ENCODE results near the gene NEUROD4. TPM values are rescaled to one million over a fixed set of nuclear protein-coding genes. Genes with fewer than 3 reads are reported as not detected.
A peak's percentile ranks its signal among the peaks of the same experiment; 100 is the strongest.

Gene NEUROD4
- total RNA-seq, 1 experiment from 2014 or later: not detected

- CTCF ChIA-PET: interaction anchor here (0.9 to 2.7 kb wide), 9 partner anchors 17 to 605 kb away, joined by 3 to 16 read pairs (median 4); partner anchors contain the start of gene NEUROD4
- ATAC-seq (peak; percentile 78), DNase-seq (ENCODE audit: low spot score) (peak; percentile 19)
- H3K27ac Mint-ChIP-seq: peak overlapping the region; percentile 17; the same call in 1 of the 2 replicates
- H3K36me3 Mint-ChIP-seq: no peaks in the 10 kb centered on the region
- POLR2A ChIA-PET: no interaction called here
- peaks cover 3% of the 10 kb centered on the region; the same call in 1 of the 2 replicates for H3K9me3 Mint-ChIP-seq
- H3K4me3 Mint-ChIP-seq: no peak overlapping the region
- H3K27me3 Mint-ChIP-seq (ENCODE audit: low read depth): no peaks in the 10 kb centered on the region; the same call in 1 of the 2 replicates
- H3K4me1 Mint-ChIP-seq: peaks cover 12% of the 10 kb centered on the region
- no peak for TF ChIP-seq NR1H2 (CRISPR knock-in tag; IDR thresholded peaks at IDR 0.05)
- TF ChIP-seq TEAD4 (CRISPR knock-in tag; IDR thresholded peaks at IDR 0.05): no peak
- no peak for TF ChIP-seq ATF6 (CRISPR knock-in tag; IDR thresholded peaks at IDR 0.05)
- no peak for TF ChIP-seq ZNF263 (CRISPR knock-in tag; IDR thresholded peaks at IDR 0.05; ENCODE audit: low read depth)
- TF ChIP-seq ZNF138 (CRISPR knock-in tag; conservative IDR thresholded peaks at IDR 0.05): no peak
- TF ChIP-seq NFYB (CRISPR knock-in tag; conservative IDR thresholded peaks at IDR 0.05; ENCODE audit: low read depth): no peak
- TF ChIP-seq MYBL2 (CRISPR knock-in tag; IDR thresholded peaks at IDR 0.05): no peak
- TF ChIP-seq MXD4 (CRISPR knock-in tag; IDR thresholded peaks at IDR 0.05; ENCODE audit: borderline replicate concordance): no peak
- TF ChIP-seq E2F4 (CRISPR knock-in tag; IDR thresholded peaks at IDR 0.05; ENCODE audit: borderline replicate concordance, low read depth): no peak
- no peak for TF ChIP-seq OVOL2 (CRISPR knock-in tag; IDR thresholded peaks at IDR 0.05; ENCODE audit: borderline replicate concordance)
- TF ChIP-seq GRHL2 (CRISPR knock-in tag; IDR thresholded peaks at IDR 0.05; ENCODE audit: insufficient replicate concordance, severe bottlenecking): no peak
- TF ChIP-seq ZNF532 (CRISPR knock-in tag; IDR thresholded peaks at IDR 0.05; ENCODE audit: borderline replicate concordance): no peak
- no peak for TF ChIP-seq GTF2I (CRISPR knock-in tag; conservative IDR thresholded peaks at IDR 0.05)
- no peak for TF ChIP-seq TEAD1 (CRISPR knock-in tag; IDR thresholded peaks at IDR 0.05)
- no peak for TF ChIP-seq ATF1 (CRISPR knock-in tag; IDR thresholded peaks at IDR 0.05)
- no peak for TF ChIP-seq EMX1 (CRISPR knock-in tag; IDR thresholded peaks at IDR 0.05)
- TF ChIP-seq NFE2L1 (CRISPR knock-in tag; IDR thresholded peaks at IDR 0.05): no peak
- TF ChIP-seq ERG (CRISPR knock-in tag; IDR thresholded peaks at IDR 0.05): no peak
- TF ChIP-seq FOXP4 (CRISPR knock-in tag; IDR thresholded peaks at IDR 0.05): no peak
- TF ChIP-seq SMAD3 (CRISPR knock-in tag; IDR thresholded peaks at IDR 0.05; ENCODE audit: borderline replicate concordance): no peak
Measured at GRCh38 chr12:55051197-55051947, 31.6 kb downstream of the NEUROD4 start.
